GM18873 (cell line): ENCODE results near the gene CATSPER1.
"Not testable (repeated sequence)": the region's sequence is repeated elsewhere in the genome, so short reads cannot be mapped to it uniquely, and the experiment has no call there.

Source experiments
- ATAC-seq: cut with Tn5 transposase; IDR thresholded peaks from one replicate; pipeline ENCODE4 v1.9.1; 2021; ENCODE audit warnings: mild to moderate bottlenecking, moderate library complexity, moderate number of reproducible peaks; ENCODE audit not compliant: unreplicated experiment, low FRiP score

CATSPER1 gene

DNA sequence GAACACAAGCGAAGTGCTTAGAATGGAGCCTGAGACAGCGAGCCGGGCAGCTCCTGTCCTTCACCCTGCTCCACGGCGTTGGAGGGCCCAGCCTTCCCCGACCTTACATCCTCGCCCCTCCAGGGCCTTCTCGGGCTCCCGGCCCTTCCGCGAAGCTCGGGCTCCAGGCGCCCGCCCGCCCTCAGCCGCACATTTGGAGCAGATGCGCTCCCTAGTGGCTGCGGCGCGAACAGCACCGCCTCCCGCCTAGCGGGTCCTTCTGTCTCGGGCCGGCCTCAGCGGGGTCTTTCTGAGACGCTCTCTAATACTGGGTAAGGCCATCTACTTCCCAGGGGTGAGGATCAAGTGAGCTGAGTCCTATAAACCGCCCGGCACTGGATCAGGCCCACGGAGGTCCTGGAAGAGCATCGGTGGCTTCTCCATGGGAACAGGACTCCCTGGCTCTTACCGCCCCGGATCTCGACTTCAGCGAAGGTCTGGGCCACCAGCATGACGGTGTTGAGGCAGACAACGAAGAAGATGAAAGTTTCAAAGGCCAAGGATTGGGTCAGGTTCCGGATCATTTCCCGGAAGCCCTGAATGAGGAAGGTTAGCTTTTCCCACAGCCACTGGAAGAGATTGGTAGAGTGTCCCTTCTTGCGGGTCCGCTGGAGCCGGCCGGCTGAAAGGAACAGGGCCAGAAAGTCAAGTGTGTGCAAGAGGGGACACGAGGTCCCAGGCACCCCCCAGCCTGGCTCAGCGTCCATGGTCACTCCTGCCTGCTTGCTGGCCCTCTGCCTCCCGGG, 3.7 kb downstream of the CATSPER1 start:
- ATAC-seq = no peak

DNA sequence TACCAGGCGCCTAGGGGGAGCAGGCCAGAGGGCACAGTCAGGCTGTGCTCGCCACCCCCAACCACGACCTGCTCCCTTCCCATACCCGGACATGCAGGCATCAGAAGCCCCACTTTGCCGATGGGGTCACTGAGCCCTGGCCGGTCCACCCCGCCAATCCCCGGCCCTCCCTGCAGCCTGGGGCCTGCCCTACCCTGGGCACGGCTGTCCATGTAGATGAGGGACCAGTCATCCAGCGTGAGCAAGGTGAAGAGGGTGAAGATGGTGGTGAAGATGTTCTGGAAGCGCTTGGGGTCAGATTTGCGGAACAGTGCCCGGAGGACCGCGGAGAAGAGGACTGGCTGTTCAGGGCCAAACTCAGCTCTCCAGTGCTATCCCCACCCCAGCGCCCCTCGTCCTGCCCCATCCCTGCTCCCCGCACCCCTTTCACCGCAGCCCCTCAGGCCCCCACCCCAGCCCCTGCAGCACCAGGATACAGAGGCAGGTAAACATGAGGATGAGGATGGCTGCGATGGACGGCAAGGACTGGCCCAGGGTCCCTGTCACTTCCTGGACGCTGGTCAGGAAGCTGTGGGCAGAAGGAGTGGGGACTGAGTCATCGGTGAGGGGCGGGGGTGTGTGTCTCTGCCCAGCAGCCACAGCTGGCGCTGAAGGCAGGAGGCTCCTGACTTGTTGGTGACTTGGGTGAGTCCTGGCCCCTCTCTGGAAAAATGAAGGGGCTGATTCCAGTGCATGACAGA, 5.5 kb downstream of the CATSPER1 start:
- ATAC-seq = no peak

DNA sequence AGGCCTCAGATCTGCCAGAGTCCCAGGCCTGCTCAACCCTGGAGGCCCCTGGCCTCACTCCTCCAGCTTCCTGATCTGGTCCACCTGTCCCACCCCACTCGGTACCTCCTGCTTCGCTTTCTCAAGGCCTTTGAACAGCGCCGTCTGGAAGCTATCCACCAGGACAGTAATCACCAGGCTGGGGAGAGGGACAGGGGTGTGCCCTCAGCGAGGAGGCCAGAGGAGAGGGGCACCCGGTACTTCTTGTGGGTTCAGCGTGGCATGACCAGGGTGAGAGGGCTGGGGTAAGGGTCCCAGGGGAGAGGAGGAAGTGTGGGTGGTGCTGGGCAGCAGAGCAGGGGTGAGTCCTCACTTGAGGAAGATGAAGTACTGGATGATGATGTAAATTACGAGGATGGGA, 6.1 kb downstream of the CATSPER1 start:
- no peak for ATAC-seq

DNA sequence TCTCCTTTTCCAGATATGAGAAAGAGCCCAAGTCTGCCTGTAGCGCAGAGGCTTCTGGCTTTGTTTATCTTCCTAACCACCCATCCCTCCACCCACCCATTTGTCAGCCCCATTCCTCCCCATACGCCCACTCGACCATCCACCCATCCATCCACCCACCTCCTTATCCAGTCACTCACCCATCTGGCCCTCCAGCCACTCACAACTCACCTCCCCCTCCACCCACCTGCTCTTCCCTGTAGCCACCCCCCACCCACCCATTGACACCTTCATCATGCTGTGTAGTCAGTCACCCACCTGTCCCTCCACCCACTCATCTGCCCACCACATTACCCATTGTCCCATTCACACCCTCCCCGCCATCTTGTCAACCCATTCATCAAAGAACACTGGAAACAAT, 9.0 kb downstream of the CATSPER1 start:
- no peak for ATAC-seq

DNA sequence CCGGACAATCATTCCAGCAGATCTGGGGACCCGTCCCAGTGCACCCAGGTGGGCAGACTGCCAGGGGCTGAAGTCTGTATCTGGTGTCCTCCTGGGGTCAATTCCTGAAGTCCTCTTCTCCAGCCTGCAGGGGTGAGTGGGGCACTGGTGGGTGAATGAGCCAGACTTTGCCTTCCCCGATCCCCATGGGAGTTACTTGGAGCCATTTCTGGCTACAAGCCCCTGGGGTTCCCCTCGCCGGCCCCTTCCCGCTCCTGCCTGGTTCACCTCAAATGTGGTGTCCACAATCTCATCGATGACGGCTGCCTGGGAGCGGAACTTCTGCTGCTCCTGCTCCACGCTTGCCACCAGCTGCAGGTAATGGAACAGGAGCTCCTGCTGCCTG, 9.5 kb downstream of the CATSPER1 start:
- no peak for ATAC-seq

DNA sequence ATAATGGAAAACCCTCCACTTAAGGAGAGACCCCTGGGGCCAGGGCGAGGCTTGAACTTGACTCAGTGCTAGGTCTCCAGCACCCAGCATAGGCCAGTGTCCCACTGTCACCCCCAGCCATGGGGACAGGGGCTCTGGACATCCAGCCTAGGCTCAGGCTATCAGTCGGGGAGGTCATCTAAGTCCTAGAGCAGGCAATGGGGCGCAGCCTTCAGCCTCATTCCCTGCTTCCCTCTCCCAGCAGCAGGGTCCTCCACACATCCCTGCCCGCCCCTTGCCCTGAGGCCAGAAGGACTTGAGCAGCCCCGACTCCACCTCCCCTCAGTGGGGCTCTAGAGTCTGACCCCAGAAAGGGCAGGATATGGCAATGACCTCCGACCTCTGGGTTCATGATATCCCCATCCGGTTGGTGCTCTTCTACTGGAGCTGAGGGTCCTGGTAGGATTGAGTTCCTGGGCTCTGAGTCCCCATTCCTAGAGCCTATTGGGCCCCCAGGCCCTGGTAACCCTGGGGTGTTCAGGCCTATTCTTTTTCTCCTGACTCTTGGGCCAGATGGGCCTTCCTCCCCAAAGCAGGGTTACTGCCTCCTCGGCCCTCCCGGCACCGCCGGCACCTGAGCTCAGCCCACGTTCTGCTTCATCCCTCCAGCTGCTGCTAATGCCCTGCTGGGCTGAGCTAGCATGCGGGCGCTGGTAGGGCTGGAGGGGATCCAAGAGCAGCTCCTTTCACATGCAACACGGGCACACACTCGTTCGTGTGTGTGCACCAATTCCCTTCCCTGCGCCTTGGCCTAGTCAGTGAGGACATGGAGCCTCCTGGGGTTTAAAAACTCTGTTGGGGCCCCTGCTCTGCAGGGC, 10.1 kb downstream of the CATSPER1 start:
- no peak for ATAC-seq

DNA sequence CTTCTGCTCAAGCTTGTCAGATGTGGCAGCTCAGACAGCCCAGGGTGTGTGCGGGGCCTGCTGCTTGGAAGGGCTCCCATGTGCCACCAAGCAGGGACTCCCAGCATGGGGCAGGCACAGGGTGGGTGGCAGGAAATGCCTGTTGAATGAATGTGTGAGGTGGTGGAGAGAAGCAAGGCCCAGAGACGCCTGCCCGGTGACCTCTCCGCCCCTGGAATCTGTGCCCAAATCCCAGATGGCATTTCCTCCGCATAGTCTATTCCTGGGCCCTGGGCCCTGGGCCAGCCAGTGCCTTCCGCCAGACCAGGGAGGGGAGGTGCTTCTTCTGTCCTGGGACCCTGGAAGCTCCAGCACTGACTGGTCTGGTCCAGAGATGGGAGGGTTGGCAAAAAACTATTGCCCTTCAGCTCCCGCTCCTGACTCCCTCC, 10.8 kb downstream of the CATSPER1 start:
- ATAC-seq = no peak

DNA sequence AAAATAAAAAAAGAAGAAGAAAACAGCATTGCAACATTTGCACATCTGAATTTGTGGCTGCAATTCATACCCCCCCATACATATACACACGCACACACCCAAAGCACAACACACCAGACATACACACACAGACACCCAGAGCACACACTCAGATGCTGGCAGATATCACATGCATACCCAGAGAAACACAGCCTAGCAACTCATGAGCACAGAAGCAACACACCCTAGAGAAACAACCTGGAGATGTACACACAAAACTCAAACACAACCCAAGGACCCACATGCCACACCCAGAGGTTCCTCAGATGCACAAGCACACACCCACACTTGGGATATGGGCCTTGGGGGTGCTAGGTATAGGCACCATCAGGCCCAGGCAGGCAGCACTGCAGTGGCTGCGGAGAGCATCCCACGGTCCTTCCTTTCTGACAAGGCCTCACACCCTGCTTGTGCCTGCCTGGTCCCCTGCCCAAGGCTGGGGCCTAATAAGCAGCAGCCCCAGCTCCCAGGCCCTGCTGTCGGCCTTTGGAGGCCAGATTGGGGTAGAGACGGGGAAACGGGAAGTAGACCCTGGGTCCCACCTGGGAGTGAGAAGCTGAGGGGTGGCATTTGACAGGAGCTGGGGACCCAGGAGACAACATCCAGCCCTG, 11.3 kb downstream of the CATSPER1 start:
- ATAC-seq = no peak

DNA sequence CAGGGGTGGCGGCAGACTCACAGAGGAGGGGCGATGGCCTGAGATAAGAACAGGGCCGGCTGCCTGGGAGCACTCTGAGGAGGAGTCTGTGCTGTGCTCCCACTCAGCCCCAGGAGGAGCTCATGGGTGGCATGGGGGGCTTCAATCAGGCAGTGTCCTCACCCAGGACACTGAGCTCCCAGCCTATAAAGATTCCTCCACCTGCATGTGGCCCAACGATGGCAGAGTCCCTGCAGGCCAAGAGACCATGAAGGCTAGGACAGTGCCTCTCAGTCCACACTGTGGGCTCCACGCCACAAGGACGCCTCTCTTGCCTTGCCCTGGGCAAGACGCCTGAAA, 12.5 kb downstream of the CATSPER1 start:
- ATAC-seq = no peak

DNA sequence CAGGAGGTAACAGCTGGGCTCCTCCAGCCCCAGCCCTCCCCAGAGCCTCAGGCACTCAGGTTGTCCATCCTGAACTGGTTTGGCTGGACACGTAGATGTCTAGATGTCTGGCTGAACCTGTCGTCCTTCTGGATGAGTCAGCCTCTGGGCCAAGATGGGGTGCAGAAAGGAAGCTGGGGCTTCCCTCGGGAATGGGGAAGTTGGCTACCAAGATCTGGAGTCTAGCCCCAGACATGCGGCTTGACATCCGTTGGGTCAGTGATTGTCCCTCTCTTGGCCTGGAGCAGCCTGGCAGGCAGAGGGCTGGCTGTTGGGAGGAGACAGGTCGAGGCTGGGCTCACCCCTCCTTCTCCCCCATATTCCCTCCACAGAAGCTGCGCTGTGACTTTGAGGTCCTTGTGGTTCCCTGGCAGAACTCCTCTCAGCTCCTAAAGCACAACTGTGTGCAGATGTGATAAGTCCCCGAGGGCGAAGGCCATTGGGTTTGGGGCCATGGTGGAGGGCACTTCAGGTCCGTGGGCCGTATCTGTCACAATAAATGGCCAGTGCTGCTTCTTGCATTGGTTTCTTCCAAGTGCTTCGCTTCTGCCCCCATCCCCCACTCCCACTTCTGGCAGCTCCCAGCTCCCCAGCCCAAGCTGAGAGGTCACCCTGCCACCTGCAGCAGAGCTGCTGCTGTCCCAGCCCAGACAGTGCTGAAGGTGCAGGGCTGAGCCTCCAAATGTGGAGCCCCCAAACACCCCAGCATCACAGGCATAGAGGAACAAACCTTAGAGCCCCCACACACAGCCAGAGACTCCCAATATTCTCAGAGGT, 13.1 kb downstream of the CATSPER1 start:
- ATAC-seq = no peak

DNA sequence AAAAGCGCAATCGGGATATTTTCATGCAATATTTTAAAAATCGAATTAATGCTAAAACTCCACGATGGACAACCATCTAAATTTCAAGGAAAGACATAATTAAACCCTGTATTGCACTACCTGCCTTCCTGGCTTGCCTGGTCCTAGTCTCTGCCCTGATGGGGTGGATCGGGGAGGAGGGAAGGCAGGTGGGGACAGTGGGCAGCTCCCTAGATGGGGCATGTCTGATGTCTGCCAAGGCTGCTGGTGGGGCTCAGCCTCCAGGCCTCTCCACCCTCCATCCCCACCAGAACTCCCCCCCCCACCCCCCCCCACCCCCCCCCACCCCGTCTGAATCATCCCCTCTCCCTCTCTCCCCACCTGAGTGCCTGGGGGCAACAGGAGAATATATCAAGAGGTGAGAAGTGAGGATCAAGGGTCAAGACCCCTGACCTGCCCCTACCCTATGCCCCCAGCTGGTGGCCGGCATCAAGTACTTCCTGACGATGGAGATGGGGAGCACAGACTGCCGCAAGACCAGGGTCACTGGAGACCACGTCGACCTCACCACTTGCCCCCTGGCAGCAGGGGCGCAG, 13.8 kb downstream of the CATSPER1 start:
- no peak for ATAC-seq

DNA sequence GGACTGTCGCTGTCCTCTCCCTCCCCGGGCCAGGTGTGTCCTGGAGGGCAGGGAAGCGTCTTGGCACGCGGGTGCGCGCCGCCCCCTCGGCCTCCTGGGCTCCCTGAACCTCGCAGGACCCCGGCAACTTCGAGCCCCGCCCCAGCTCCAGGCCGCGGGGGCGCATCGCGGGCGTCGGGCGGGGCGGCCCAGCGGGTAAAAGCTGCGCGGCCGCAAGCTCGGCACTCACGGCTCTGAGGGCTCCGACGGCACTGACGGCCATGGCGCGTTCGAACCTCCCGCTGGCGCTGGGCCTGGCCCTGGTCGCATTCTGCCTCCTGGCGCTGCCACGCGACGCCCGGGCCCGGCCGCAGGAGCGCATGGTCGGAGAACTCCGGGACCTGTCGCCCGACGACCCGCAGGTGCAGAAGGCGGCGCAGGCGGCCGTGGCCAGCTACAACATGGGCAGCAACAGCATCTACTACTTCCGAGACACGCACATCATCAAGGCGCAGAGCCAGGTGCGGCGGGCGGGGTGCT, 14.4 kb downstream of the CATSPER1 start, which contains the start of gene CST6:
Gene CST6, plus strand, starts transcription at position 224 of the 519 bp plus-strand sequence. Its CDS starts 37 bp downstream, at position 261.
- no peak for ATAC-seq

DNA sequence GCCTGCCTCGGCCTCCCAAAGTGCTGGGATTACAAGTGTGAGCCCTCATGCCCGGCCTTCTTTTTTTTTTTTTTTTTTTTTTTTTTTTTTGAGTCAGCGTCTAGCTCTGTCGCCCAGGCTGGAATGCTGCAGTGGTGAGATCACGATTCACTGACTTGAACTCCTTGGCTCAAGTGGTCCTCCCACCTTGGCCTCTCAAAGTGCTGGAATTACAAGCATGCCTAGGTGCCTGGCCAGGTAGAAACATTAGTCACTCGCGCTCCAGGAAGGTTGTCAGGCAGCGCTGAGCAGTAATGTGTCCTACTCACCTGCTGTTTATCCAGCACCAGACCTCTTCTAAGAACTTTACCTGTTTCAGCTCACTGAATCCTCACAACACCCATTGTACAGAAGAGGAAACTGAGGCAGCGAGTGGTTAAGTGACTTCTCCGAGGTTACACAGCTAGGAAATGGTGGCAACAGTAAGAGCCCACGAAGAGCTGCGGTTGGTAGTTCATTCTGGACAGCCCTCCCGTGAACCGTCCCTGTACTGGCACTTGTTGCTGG, 15.0 kb downstream of the CATSPER1 start:
- no peak for ATAC-seq

DNA sequence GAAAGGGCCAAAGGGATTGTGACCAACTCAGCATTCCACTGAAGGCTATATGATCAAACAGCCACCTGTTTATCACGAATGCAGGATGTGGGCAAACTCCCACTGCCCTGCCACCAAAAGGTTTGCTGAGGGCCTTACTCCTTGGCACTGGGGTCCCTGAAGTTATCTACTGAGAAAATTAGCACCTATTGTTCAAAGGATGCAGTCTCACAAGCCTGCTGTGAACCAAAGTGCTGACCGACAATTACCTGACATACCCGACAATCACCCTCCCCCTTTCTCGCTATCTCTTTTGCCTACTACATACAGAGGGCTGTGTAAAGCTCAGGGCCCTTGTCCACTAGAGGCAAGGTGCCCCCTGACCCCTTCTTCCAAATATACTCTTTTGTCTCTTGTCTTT, 16.2 kb downstream of the CATSPER1 start:
- not testable (repeated sequence) for ATAC-seq

DNA sequence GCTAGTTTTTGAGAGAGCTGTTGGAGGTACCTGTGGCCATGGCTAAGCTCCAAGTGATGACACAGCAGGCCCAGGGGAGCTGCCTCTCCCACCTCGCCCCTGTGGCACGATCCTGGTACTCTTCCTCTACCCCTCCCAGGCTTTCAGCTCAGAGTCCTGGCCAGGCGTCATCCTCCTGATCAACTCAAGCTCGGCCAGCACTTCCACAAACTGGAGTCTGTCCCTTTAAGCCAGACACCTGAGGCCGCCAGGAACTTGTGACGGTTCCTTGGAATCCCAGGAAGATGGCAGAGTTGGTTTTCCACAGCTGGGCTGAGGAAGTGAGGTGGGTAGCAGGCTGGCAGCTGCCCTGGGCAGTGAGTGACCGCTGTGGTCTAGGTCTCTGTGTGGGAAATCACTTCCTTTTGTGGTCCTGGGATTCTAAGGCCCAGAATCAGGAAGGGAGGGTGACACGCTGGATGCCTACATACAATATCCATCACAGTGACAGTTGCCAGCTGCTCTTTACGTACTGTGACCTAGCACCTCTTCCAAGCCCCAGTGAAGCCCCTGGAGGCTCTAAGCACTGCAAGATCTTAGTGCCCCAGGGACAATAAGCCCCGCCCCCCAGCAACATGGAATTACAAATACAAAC, 17.7 kb downstream of the CATSPER1 start:
- ATAC-seq = no peak

DNA sequence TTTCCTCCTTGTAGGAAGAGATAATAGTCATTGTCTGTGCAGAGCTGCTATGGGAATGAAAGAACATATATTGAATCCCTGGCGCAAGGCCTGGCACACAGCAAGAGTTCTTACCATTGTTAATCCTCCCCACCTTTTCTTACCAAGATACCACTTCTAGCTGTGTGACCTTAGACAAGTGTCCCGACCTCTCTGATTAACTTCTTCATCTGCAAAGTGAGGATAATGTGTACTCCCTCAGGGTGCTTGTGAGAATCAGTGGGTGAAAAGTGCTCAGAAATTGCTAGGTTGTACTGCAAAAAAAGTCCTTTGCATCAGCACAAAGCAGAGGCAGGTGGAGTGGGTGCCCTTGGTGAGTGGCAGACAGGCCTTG, 18.2 kb downstream of the CATSPER1 start:
- no peak for ATAC-seq

DNA sequence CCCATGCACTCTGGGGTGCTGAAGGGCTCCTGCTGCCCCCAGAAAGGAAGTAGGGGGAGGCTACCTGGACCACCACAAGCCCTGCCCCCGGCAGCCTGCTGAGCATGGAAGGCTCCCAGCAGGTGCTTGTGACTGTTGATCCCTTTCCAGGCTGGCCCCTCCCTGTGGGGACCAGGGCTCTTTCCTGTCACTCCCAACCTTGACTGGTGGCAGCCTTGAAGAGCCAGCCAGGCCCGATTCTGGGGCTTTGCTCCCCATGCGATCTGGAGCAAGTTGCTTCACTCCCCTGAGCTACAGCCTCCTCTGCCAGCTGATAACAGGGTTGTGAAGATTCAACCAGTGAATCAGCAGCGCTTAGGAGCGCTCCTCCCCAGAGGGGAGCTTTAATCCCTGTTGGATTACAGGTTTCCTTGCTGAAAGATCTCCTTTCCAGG, 19.1 kb downstream of the CATSPER1 start:
- ATAC-seq = no peak

DNA sequence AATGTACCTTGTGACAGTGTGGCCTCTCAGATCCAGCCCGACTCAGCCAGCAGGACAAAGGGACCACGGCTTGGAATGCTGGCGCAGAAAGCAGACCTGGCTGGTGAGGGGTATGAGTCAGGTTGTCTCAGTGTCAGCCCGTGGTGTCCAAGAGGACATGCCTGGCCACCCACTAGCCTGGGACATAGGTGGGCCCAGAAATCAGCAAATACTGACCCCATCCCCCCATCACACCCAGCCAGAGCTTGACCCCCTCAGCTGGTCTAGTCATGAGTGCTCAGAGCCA, 19.4 kb downstream of the CATSPER1 start:
- no peak for ATAC-seq
